ENCODE measurements around the gene DAPK1.

Gene DAPK1

DNA sequence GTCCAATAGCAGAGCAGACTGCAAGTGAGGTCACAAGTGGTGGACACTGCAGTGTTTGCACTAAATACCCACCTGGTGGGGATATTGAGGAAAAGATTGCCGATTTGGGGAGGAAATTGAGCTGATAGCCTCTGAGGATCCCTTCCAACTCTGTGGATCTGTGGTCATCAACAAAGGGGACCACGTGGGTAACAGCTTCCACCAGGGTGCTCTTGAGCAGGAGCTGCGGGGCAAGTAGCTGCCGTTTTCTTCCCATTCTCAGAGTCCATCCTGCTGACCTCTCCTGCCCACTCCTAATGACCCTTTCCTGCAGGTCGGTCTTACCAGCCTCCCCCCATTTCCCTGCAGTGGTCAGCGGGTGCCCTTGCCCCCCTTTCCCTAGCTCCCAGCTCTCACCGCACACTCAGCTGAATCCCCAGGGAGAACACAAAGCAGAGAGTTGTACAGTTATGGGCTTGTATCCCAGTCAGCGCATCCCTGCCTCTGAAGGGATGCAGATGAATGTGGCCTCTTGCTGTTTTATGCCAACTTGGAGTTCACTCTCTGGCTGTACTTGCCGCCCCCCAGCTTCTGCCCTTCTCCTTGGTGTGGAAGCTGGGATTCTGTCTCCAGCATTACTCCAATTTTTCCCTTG is 18.0 kb downstream of the DAPK1 start:
- H3K4me2 ChIP-seq (ENCODE audit: low read length) = no peak overlapping the region
- H2AFZ ChIP-seq (ENCODE audit: low read depth, low read length) = no peak overlapping the region
- no peaks in the 10 kb centered on the region for H4K20me1 ChIP-seq (ENCODE audit: insufficient read depth, low read length)
- H3K4me3 ChIP-seq (ENCODE audit: low read length) = no peak overlapping the region
- H3K9ac ChIP-seq (ENCODE audit: low read length) = no peak overlapping the region
- no peak overlapping the region for H3K27ac ChIP-seq (ENCODE audit: low read length)
- no peaks in the 10 kb centered on the region for H3K9me3 ChIP-seq (ENCODE audit: insufficient read depth, low read length)
- no peaks in the 10 kb centered on the region for H3K36me3 ChIP-seq (replicated peaks; ENCODE audit: low read depth, low read length)
- TF ChIP-seq, protein P1, sequence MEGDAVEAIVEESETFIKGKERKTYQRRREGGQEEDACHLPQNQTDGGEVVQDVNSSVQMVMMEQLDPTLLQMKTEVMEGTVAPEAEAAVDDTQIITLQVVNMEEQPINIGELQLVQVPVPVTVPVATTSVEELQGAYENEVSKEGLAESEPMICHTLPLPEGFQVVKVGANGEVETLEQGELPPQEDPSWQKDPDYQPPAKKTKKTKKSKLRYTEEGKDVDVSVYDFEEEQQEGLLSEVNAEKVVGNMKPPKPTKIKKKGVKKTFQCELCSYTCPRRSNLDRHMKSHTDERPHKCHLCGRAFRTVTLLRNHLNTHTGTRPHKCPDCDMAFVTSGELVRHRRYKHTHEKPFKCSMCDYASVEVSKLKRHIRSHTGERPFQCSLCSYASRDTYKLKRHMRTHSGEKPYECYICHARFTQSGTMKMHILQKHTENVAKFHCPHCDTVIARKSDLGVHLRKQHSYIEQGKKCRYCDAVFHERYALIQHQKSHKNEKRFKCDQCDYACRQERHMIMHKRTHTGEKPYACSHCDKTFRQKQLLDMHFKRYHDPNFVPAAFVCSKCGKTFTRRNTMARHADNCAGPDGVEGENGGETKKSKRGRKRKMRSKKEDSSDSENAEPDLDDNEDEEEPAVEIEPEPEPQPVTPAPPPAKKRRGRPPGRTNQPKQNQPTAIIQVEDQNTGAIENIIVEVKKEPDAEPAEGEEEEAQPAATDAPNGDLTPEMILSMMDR (IDR thresholded peaks at IDR 0.05; ENCODE audit: low read depth, low read length) = no peak
- no peak for TF ChIP-seq EZH2phosphoT487 (IDR thresholded peaks at IDR 0.05; ENCODE audit: low read depth)
- H3K27me3 ChIP-seq (ENCODE audit: low read depth, low read length) = no peaks in the 10 kb centered on the region
- H3K4me1 ChIP-seq (ENCODE audit: low read length) = no peaks in the 10 kb centered on the region
- H3K79me2 ChIP-seq (ENCODE audit: low read length) = no peaks in the 10 kb centered on the region

DNA sequence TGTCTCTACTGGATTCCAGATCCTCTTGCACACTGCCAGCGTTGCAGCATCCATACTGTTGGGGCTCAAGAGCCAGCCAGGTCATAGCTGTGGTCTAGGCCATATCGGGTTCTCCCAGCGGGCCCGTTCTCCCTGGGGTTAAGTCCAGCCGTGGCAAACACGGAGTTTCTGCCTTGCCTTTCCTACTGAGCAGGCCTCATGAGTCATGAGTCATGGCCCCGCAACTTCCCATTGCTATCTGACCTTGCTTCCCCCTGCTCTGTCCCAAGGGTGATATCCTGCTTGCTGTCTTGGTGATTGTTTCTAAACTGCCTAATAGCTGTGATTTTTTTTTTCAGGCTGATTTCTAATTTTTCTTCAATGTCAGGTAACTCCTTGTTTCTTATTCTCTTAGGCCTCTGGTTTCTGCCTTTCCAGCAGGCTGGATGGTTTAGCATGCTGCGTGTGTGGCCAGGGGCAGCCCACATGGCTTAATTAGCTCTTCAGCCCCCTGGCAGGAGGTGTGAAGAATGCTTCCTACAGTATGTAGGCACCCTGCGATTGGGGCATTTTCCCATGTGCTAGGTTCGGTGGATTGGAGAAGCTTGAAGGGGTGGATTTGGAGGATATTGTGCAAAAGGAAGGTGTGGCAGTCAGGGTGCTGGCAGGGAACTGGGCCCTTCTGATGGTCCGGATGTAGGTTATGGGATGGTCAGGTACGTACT is 18.7 kb downstream of the DAPK1 start:
- Histone ChIP-seq H3K4me3 (ENCODE audit: low read length) (no peak overlapping the region), H3K27ac (ENCODE audit: low read length) (no peak overlapping the region), H3K4me1 (ENCODE audit: low read length) (no peaks in the 10 kb centered on the region), H4K20me1 (ENCODE audit: insufficient read depth, low read length) (no peaks in the 10 kb centered on the region), H3K9ac (ENCODE audit: low read length) (no peak overlapping the region), H3K9me3 (ENCODE audit: insufficient read depth, low read length) (no peaks in the 10 kb centered on the region), H3K36me3 (replicated peaks; ENCODE audit: low read depth, low read length) (no peaks in the 10 kb centered on the region), H3K27me3 (ENCODE audit: low read depth, low read length) (no peaks in the 10 kb centered on the region), H3K79me2 (ENCODE audit: low read length) (no peaks in the 10 kb centered on the region), H2AFZ (ENCODE audit: low read depth, low read length) (no peak overlapping the region), H3K4me2 (ENCODE audit: low read length) (no peak overlapping the region)
- TF ChIP-seq EZH2phosphoT487 (IDR thresholded peaks at IDR 0.05; ENCODE audit: low read depth) = no peak
- TF ChIP-seq, protein P1 (IDR thresholded peaks at IDR 0.05; ENCODE audit: low read depth, low read length) = no peak

DNA sequence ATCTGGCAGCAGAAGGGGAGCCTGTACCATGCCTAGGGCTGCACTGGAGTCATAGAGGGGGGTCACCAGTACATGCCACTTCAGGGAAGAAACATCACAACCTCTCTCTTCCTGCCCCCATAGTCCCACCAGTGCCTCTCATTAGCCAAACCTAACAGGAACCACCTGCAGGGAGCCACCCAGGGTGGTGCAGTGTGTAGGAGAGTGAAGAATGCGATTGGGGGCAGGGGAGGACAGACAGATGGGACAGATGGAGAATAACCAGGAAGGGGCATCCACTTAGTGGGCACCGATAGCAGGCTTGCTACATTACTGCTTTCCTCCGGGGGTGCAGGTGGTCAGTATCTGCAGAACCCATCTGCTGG is 19.2 kb downstream of the DAPK1 start:
- Histone ChIP-seq H4K20me1 (ENCODE audit: insufficient read depth, low read length) (no peaks in the 10 kb centered on the region), H3K27me3 (ENCODE audit: low read depth, low read length) (no peaks in the 10 kb centered on the region), H2AFZ (ENCODE audit: low read depth, low read length) (no peak overlapping the region), H3K4me3 (ENCODE audit: low read length) (no peak overlapping the region), H3K36me3 (replicated peaks; ENCODE audit: low read depth, low read length) (no peaks in the 10 kb centered on the region), H3K9me3 (ENCODE audit: insufficient read depth, low read length) (no peaks in the 10 kb centered on the region), H3K9ac (ENCODE audit: low read length) (no peak overlapping the region), H3K27ac (ENCODE audit: low read length) (no peak overlapping the region), H3K4me1 (ENCODE audit: low read length) (no peaks in the 10 kb centered on the region), H3K79me2 (ENCODE audit: low read length) (no peaks in the 10 kb centered on the region), H3K4me2 (ENCODE audit: low read length) (no peak overlapping the region)
- TF ChIP-seq, protein P1 (IDR thresholded peaks at IDR 0.05; ENCODE audit: low read depth, low read length) = no peak
- TF ChIP-seq EZH2phosphoT487 (IDR thresholded peaks at IDR 0.05; ENCODE audit: low read depth) = no peak

DNA sequence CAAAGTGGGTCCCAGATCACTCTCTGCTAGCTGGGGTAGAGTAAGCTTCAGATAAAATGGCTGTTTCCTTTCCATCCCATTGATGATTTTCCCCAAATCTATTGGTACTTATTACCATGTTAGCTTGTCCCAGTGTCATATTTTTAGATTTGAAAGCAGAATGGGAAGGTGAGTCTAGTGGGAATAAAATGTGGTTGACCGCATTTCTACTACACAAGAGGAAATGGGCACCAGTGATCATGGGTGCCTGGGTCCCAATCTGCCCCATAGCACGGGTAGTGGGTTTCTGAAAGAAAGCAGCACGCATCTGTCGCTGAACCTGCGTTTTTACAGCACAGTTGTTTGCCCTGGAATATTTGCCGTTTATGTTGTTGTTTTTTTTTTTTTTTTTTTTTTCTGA is 20.1 kb downstream of the DAPK1 start:
- Histone ChIP-seq H2AFZ (ENCODE audit: low read depth, low read length) (no peak overlapping the region), H3K9me3 (ENCODE audit: insufficient read depth, low read length) (no peaks in the 10 kb centered on the region), H3K4me3 (ENCODE audit: low read length) (no peak overlapping the region), H3K4me2 (ENCODE audit: low read length) (no peak overlapping the region), H3K27ac (ENCODE audit: low read length) (no peak overlapping the region), H3K9ac (ENCODE audit: low read length) (no peak overlapping the region), H3K27me3 (ENCODE audit: low read depth, low read length) (no peaks in the 10 kb centered on the region), H3K4me1 (ENCODE audit: low read length) (no peaks in the 10 kb centered on the region), H3K79me2 (ENCODE audit: low read length) (no peaks in the 10 kb centered on the region), H4K20me1 (ENCODE audit: insufficient read depth, low read length) (no peaks in the 10 kb centered on the region), H3K36me3 (replicated peaks; ENCODE audit: low read depth, low read length) (no peaks in the 10 kb centered on the region)
- TF ChIP-seq, protein P1 (IDR thresholded peaks at IDR 0.05; ENCODE audit: low read depth, low read length) = no peak
- no peak for TF ChIP-seq EZH2phosphoT487 (IDR thresholded peaks at IDR 0.05; ENCODE audit: low read depth)
